NCI-H446 treated with DMSO at 0.1 percent for 48 hours (cell line): ENCODE measurements around the gene TBC1D24.
"Not testable (repeated sequence)": the region's sequence is repeated elsewhere in the genome, so short reads cannot be mapped to it uniquely, and the experiment has no call there.

Experiments
- DNase-seq: peaks from one replicate; lab custom pipeline; 2025; lab: John Stamatoyannopoulos, UW

Gene TBC1D24

DNA sequence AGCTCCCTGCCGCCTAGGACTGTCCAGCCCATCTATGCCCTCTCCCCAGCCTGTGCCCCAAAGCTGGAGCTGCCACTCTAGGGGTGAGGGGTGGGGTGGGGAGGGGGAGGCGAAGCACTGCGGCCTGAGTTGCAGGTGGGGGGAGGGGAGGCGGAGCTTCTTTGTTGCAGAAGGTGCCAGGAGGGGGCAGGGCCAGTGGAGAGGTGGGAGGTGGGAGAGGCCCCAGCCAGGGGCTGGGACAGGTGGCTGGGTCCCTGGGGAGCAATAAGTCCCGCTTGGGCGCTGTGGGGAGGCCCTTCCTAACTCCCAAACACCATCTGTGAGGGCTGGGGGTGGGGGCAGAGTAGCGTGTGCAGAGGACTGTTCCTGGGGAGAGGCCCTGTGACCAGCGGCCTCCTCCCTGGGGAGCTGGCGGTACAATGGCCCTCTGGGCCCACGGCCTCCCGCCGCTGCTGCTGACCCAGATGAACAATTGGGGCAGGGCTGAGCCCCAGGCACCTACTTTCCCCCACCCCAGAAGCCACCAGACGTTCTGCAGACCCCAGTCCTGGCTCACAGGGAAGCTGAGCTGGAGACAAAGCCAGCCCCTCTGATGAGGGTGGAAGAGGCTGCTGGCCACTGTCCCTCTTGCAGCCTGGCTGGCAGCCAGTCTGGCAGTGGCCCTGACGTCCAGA is 6.1 kb upstream of the TBC1D24 start:
- DNase-seq = peak; percentile 90

DNA sequence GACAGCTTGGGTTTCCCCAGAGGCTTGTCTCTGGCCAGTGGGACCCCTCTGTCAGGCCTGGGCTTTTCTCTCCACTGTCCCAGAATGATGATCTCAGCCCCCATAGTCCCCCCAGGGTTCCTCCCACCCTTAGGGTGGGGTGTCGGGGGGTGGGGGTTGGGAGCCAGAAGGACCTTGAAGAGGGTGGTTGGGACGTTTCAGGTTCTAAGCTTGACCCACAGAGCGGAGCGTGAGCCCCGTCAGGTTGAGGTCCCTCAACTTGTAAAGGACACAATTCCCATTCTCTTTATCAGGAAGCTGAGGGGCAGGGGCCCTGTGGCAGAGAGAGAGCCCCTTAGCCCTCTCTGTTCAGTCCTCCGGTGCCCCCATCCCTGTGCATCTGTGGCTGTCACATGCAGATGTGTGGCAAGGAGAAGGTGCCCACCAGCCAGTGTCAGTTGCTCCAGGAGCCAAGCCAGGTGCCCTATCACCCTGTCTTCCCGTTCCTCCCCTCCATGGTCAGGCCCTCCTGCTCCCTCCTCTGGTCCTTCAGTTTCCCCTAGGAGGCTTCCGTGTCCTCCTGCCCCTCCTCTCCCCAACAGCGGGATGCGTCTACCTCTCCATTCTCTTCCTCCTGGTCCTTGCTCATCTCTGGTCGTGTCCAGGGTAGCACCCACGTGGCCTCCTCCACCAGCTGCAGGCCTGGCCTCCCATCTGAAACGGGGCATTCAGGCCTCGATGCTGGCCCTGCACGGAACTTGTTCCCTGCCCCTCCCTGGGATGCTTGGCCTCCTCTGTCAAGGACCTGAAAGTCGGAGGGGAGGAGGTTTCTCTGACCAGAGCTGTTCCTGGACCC is 5.3 kb upstream of the TBC1D24 start:
- no peak for DNase-seq

- no peak for DNase-seq
Measured at GRCh38 chr16:2470234-2470601, 4.7 kb upstream of the TBC1D24 start.

GRCh38 chr16:2470603-2471015 is 4.3 kb upstream of the TBC1D24 start:
- DNase-seq = peak; percentile 89

DNA sequence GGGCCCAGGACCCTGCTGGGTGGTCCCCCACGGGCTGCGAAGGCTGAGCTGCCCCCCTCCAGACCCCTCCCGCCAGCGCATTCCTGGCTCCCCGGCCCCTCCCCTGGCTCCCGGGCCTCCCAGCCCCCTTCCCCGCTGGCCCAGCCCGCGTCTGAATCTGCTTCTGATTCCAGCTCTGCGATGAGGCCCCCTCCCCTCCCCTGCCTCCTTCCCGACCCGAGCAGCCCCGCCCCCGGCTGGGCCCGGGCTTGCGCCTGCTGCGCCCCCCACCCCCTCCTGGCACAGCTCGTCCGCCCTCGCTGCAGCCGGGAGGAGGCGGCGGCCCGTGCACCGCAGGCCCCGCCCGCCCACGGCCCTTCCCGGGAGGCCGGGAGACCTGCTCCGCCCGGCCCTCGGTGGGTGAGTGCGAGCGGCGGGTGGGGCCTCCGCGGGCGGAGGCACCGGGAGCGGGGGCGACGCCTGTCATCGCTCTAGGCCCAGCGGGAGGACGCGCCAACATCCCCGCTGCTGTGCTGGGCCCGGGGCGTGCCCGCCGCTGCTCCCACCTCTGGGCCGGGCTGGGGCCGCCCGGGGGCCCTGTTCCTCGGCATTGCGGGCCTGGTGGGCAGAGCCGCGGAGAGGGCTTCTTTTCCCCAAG is 3.8 kb upstream of the TBC1D24 start, which contains the start of gene NTN3:
TSS of gene NTN3 (plus strand) at position 282 of the 637 bp plus-strand sequence. CDS start 405 bp downstream, outside the sequence.
- peak; percentile 83 for DNase-seq

GRCh38 chr16:2471653-2472487 is 3.1 kb upstream of the TBC1D24 start:
- DNase-seq = no peak

DNA sequence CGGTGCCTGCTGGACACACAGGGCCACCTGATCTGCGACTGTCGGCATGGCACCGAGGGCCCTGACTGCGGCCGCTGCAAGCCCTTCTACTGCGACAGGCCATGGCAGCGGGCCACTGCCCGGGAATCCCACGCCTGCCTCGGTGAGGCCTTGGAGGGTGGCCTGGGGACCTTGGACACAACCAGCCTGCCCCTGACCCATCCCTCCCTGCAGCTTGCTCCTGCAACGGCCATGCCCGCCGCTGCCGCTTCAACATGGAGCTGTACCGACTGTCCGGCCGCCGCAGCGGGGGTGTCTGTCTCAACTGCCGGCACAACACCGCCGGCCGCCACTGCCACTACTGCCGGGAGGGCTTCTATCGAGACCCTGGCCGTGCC is 2.5 kb upstream of the TBC1D24 start:
- no peak for DNase-seq

GRCh38 chr16:2472885-2473445 is 2.0 kb upstream of the TBC1D24 start:
- no peak for DNase-seq

- DNase-seq = no peak
Measured at GRCh38 chr16:2473446-2473926, 1.4 kb upstream of the TBC1D24 start.

DNA sequence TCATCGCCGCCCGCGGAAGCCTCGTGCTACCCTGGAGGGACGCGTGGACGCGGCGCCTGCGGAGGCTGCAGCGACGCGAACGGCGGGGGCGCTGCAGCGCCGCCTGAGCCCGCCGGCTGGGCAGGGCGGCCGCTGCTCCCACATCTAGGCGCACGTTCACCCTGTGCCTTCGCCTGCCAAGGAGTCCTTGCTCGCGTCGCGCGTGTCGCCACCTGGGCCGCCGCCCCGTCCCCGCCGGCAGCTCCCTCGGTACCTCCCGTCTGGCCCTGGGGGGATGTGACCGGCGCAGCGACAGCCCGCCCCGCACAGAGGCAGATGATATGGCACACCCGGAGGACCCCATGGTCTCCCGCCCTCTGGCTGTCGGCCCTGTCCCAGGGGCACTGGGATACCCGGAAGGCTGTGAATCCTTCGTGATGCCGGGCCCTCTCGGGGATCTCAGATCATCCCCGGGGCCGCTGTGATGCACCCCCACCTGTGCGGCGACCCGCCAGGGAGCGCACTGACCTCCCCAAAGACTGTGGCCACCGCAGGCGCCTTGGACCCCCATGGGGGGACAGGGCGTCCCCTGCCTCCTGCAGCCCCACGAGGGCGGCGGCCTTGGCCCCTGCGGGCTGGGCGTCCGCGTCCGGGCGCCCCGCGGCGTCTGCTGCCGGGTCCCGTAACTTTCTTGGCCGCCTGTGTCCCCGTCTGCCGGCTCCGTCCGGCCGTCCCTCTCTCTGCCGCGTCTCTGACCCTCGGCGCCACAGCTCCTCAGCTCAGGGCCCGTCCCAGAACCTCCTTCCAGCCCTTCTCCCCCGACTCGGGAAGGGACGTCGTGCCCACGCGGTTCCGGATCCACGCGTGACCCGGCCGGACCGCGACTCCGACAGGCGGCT is 689 bp upstream of the TBC1D24 start:
- DNase-seq = no peak

GRCh38 chr16:2475413-2476344 is 752 bp downstream of the TBC1D24 start:
- no peak for DNase-seq

DNA sequence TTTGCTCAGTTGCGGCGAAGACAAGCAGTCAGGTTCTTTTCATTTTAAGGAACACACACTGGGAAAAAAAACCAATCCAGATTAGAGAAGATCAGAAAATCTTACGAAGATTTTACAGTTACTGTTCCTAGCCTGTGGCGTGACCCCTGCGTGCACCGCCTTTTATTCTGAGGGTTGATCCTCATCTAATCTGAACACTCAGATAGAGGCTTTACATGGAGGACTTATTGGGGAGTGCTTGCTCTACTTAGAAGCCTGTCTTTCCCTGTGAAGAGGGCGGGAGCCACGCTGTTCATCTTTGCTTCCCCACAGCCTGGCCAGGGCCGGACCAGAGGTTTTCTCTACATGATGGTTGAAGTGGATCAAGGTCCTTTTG is 1.4 kb downstream of the TBC1D24 start:
- no peak for DNase-seq

DNA sequence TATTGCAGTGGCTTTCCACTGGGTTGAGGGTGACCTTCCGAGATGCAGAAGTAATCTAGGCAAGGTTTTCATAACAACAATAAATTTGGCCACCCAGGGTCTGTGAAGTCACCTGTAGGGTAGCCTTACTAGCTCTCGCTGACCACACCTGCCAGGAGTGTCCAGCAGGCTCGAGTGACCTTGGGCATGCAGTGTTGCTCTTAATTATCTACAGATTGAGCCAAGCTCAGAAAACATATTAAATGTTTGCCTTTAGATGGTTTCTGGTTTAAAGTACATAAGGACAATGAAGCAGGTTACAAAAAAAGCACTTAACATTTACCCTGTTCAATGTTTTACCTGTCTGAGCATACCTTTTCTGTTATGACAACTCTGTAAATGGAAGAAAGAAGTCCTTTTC is 1.8 kb downstream of the TBC1D24 start:
- no peak for DNase-seq

- no peak for DNase-seq
Measured at GRCh38 chr16:2477327-2477726, 2.4 kb downstream of the TBC1D24 start.

GRCh38 chr16:2478279-2478678 is 3.4 kb downstream of the TBC1D24 start:
- DNase-seq = peak; percentile 31

- not testable (repeated sequence) for DNase-seq
Measured at GRCh38 chr16:2479996-2480395, 5.1 kb downstream of the TBC1D24 start.

DNA sequence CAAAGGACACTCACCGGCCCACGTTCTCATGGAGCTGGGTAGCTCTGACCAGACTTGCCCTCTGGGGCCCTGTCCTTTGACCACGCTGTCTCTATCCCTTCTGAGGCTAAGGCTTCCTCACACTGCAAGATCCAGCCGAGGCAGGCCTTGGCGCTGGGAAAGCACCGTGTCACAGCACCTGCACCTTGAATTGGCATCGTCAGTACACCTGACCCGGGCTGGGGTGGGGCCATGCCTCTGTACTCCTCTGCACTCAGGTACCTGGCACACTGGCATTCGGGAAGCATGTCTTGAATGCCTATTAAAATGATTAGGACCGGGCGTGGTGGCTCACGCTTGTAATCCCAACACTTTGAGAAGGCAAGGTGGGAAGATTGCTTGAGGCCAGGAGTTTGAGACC is 6.0 kb downstream of the TBC1D24 start:
- no peak for DNase-seq

DNA sequence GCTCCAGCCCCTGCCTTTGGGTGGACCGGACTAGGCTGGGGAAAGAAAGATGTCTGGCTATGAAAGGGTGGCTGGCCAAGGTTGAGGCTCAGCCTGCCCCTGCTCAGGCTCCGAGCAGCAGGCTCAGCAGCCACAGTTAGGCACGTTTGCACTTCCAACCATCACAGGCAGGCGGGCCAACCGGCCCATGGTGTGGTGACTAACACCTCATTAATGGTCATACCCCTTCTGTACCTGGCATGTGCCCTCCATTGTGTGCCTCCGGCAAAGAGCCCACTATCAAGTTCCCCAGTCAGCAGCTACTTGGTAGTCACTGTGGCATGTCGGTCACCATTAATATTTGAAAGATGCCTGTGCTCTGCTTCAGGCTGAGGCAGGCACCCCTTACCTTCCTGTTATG is 6.7 kb downstream of the TBC1D24 start:
- DNase-seq = no peak

DNA sequence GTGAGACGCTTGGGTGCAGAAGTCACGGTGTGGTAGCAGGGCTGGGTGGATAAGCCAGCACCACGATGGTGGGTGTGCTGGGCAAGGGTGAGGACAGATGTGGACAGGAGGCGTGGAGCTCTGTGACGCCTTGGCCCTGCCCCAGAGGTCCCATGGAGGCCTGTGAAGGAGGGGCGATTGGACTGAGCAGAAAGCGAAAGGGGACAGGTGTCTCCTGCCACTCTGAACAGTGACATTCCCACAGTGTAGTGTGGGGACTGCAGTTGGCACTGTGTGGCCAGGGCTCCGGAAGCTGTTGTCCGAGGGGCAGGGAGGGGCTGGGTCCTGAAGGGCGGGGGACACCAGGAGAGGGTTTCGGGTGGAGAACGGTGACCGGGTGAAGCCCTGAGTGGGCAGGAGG is 7.3 kb downstream of the TBC1D24 start:
- no peak for DNase-seq
